IMR-90 (cell line): ENCODE results near the gene ZEB2. TPM values are rescaled to one million over a fixed set of nuclear protein-coding genes. Genes with fewer than 3 reads are reported as not detected.

ENCODE experiments used
- ATAC-seq: fragments of 200-7000 bp; cut with Tn5 transposase; 2 replicates; pipeline ENCODE4 v1.9.1; 2020; ENCODE audit warnings: low read depth, mild to moderate bottlenecking, moderate library complexity
- BruUV-seq: library from RNA; stranded (reverse); fragments of 400-500 nt; replicated peaks from 2 replicates; lab custom pipeline; 2021; lab: Mats Ljungman, UMichigan
- CTCF ChIA-PET: fragments of 300-600 bp; formaldehyde crosslinking; extraction: SDS; loops from one replicate; lab custom pipeline; 2021; ENCODE audit warnings: antibody characterized with exemption; lab: Yijun Ruan, JAX
- POLR2A ChIA-PET: fragments of 300-600 bp; sonication (Branson Sonifier 250); formaldehyde crosslinking; loops from one replicate; lab custom pipeline; 2022; ENCODE audit warnings: antibody characterized with exemption; ENCODE audit not compliant: unreplicated experiment; lab: Charles Lee
- DNase-seq: peaks from one replicate; pipeline ENCODE4 v3.0.0; 2013
- H2AFZ ChIP-seq: replicated peaks from 2 replicates; pipeline ENCODE3; 2013; ENCODE audit warnings: low read length, mild to moderate bottlenecking; ENCODE audit not compliant: poor library complexity
- H2AK5ac ChIP-seq: 2 replicates; pipeline ENCODE4 v1.6.1; 2013; ENCODE audit warnings: low read depth, low read length, inconsistent platforms
- H2AK9ac ChIP-seq: replicated peaks from 2 replicates; pipeline ENCODE3; 2013; ENCODE audit warnings: mild to moderate bottlenecking, low read depth, low read length, moderate library complexity; ENCODE audit not compliant: poor library complexity
- H2BK120ac ChIP-seq: 2 replicates; pipeline ENCODE4 v1.6.1; 2013; ENCODE audit warnings: low read depth, low read length, inconsistent platforms
- H2BK15ac ChIP-seq: 3 replicates; pipeline ENCODE4 v1.6.1; 2013; ENCODE audit warnings: low read depth, low read length, inconsistent platforms
- H2BK20ac ChIP-seq: 2 replicates; pipeline ENCODE4 v1.6.1; 2013; ENCODE audit warnings: low read depth, mild to moderate bottlenecking, inconsistent platforms, low read length, moderate library complexity
- H2BK5ac ChIP-seq: 2 replicates; pipeline ENCODE4 v1.6.1; 2013; ENCODE audit warnings: mild to moderate bottlenecking, low read depth, low read length, inconsistent platforms; ENCODE audit not compliant: poor library complexity, severe bottlenecking
- H3K14ac ChIP-seq: replicated peaks from 2 replicates; pipeline ENCODE4 v1.6.1; 2013; ENCODE audit warnings: low read depth, low read length, inconsistent platforms
- H3K18ac ChIP-seq: 2 replicates; pipeline ENCODE4 v1.6.1; 2013; ENCODE audit warnings: low read depth, low read length, control low read depth
- H3K23ac ChIP-seq: 2 replicates; pipeline ENCODE4 v1.6.1; 2013; ENCODE audit warnings: low read depth, low read length, inconsistent platforms
- H3K27ac ChIP-seq: 2 replicates; pipeline ENCODE4 v1.5.1; 2013; ENCODE audit warnings: mild to moderate bottlenecking, control low read depth, low read length; ENCODE audit not compliant: insufficient read depth
- H3K27me3 ChIP-seq: 2 replicates; pipeline ENCODE4 v1.6.1; 2013; ENCODE audit warnings: low read length; ENCODE audit not compliant: control insufficient read depth, insufficient read depth
- H3K36me3 ChIP-seq: 2 replicates; pipeline ENCODE4 v1.6.1; 2013; ENCODE audit warnings: low read length, mixed read lengths; ENCODE audit not compliant: control insufficient read depth, insufficient read depth
- H3K4ac ChIP-seq: 2 replicates; pipeline ENCODE4 v1.6.1; 2013; ENCODE audit warnings: low read depth, low read length, inconsistent platforms
- H3K4me1 ChIP-seq: 2 replicates; pipeline ENCODE4 v1.6.1; 2013; ENCODE audit warnings: low read length, mixed read lengths; ENCODE audit not compliant: control insufficient read depth, insufficient read depth
- H3K4me2 ChIP-seq: 2 replicates; pipeline ENCODE4 v1.6.1; 2013; ENCODE audit warnings: low read depth, mild to moderate bottlenecking, control low read depth, low read length, moderate library complexity
- H3K4me3 ChIP-seq: 2 replicates; pipeline ENCODE4 v1.5.1; 2013; ENCODE audit warnings: low read depth, mild to moderate bottlenecking, control low read depth, low read length, moderate library complexity; ENCODE audit not compliant: insufficient read depth
- H3K56ac ChIP-seq: 2 replicates; pipeline ENCODE4 v1.6.1; 2013; ENCODE audit warnings: low read length, inconsistent platforms; ENCODE audit not compliant: insufficient read depth; ENCODE audit errors: extremely low read depth
- H3K79me1 ChIP-seq, 2 experiments: 2 replicates each; pipeline ENCODE4 v1.6.1; 2013; ENCODE audit warnings: low read length in 2 of 2, inconsistent platforms in 1 of 2, low read depth in 1 of 2
- H3K9ac ChIP-seq: 2 replicates; pipeline ENCODE4 v1.6.1; 2013; ENCODE audit warnings: low read depth, low read length, control low read depth
- H3K9me1 ChIP-seq: 2 replicates; pipeline ENCODE4 v1.6.1; 2013; ENCODE audit warnings: low read length, inconsistent platforms; ENCODE audit not compliant: insufficient read depth
- H3K9me3 ChIP-seq: 2 replicates; pipeline ENCODE4 v1.6.1; 2013; ENCODE audit warnings: low read length; ENCODE audit not compliant: control insufficient read depth, insufficient read depth
- H4K20me1 ChIP-seq: 2 replicates; pipeline ENCODE4 v1.6.1; 2013; ENCODE audit warnings: low read length, inconsistent platforms; ENCODE audit not compliant: insufficient read depth
- H4K5ac ChIP-seq: 2 replicates; pipeline ENCODE4 v1.6.1; 2013; ENCODE audit warnings: mild to moderate bottlenecking, low read depth, low read length, control low read depth
- H4K8ac ChIP-seq, 2 experiments: 2 replicates each; pipeline ENCODE4 v1.6.1; 2013; ENCODE audit warnings: low read depth in 2 of 2, low read length in 2 of 2, control low read depth in 1 of 2, inconsistent platforms in 1 of 2
- H4K91ac ChIP-seq: 2 replicates; pipeline ENCODE4 v1.6.1; 2013; ENCODE audit warnings: low read depth, low read length, inconsistent platforms; ENCODE audit not compliant: insufficient read depth
- BHLHE40 ChIP-seq: fragments of 150-350 bp; IDR thresholded peaks from 2 replicates; pipeline ENCODE4 v1.6.1; 2016; ENCODE audit warnings: mild to moderate bottlenecking, low read depth, low read length
- CEBPB ChIP-seq: IDR thresholded peaks from 2 replicates; pipeline ENCODE4 v1.6.1; 2012; ENCODE audit warnings: low read depth, low read length, improper control_type of control experiment
- CHD1 ChIP-seq: IDR thresholded peaks from 2 replicates; pipeline ENCODE4 v1.6.1; 2012; ENCODE audit warnings: low read depth, low read length, improper control_type of control experiment
- ELK1 ChIP-seq: fragments of 150-350 bp; IDR thresholded peaks from 2 replicates; pipeline ENCODE4 v1.6.1; 2016; ENCODE audit warnings: low read depth, mild to moderate bottlenecking, low read length, moderate library complexity, borderline replicate concordance
- FOS ChIP-seq: fragments of 150-350 bp; IDR thresholded peaks from 2 replicates; pipeline ENCODE4 v1.6.1; 2016; ENCODE audit warnings: low read depth, low read length
- MAFK ChIP-seq: IDR thresholded peaks from 2 replicates; pipeline ENCODE4 v1.6.1; 2012; ENCODE audit warnings: low read depth, low read length, improper control_type of control experiment
- MAZ ChIP-seq: IDR thresholded peaks from 2 replicates; pipeline ENCODE4 v1.6.1; 2012; ENCODE audit warnings: low read depth, mild to moderate bottlenecking, low read length, improper control_type of control experiment, moderate library complexity, borderline replicate concordance
- MXI1 ChIP-seq: IDR thresholded peaks from 2 replicates; pipeline ENCODE4 v1.6.1; 2012; ENCODE audit warnings: low read depth, mild to moderate bottlenecking, low read length, moderate library complexity, borderline replicate concordance
- NFE2L2 ChIP-seq: fragments of 150-350 bp; IDR thresholded peaks from 2 replicates; pipeline ENCODE4 v1.6.1; 2016; ENCODE audit warnings: low read depth, mild to moderate bottlenecking, low read length
- POLR2A ChIP-seq: IDR thresholded peaks from 2 replicates; pipeline ENCODE4 v1.6.1; 2012; ENCODE audit warnings: mild to moderate bottlenecking, low read depth, low read length
- RAD21 ChIP-seq: IDR thresholded peaks from 2 replicates; pipeline ENCODE4 v1.6.1; 2012; ENCODE audit warnings: low read length, improper control_type of control experiment
- RCOR1 ChIP-seq: IDR thresholded peaks from 2 replicates; pipeline ENCODE4 v1.6.1; 2012; ENCODE audit warnings: mild to moderate bottlenecking, low read length, improper control_type of control experiment; ENCODE audit not compliant: insufficient replicate concordance
- RFX5 ChIP-seq: IDR thresholded peaks from 2 replicates; pipeline ENCODE4 v1.8.0; 2012; ENCODE audit warnings: low read depth, mild to moderate bottlenecking, low read length, moderate library complexity
- SMC3 ChIP-seq: fragments of 150-350 bp; IDR thresholded peaks from 2 replicates; pipeline ENCODE4 v1.6.1; 2016; ENCODE audit warnings: low read depth, mild to moderate bottlenecking, antibody characterized with exemption, low read length, moderate library complexity
- WGBS, 2 experiments: methylation state at CpG; one replicate each; pipeline versions ENCODE4 v1.1.5 to v1.1.7; 2013; ENCODE audit warnings: missing lambda C conversion rate in 2 of 2; ENCODE audit not compliant: insufficient read length in 1 of 2; ENCODE audit errors: extremely low coverage in 2 of 2; 5-methylcytosine and 5-hydroxymethylcytosine counted together
- dilution Hi-C: fragments of 300-500 bp; cut with HindIII; formaldehyde crosslinking; loops from one replicate; pipeline ENCODE4 v1.14.3; 2018; ENCODE audit warnings: low sequenced_read_pairs; ENCODE audit not compliant: unreplicated experiment
- in situ Hi-C: fragments of 300-500 bp; cut with MboI; formaldehyde crosslinking; loops from 3 replicates; pipeline ENCODE4 v1.14.3; 2019; ENCODE audit warnings: low sequenced_read_pairs, inconsistent platforms, mixed read lengths
- intact Hi-C: fragments of 100-400 bp; cut with micrococcal nuclease; formaldehyde crosslinking; loops from 2 replicates; pipeline ENCODE4 v1.10.0; 2022
- polyA plus RNA-seq, 3 experiments: library from polyadenylated mRNA; depleted of rRNA; stranded (reverse); fragments of >200 nt; gene quantifications; 2 replicates each; pipeline ENCODE4 v1.2.3, GENCODE V29; 2012; ENCODE audit warnings: low replicate concordance in 1 of 3
- total RNA-seq: library from RNA; depleted of rRNA; stranded (reverse); fragments of >200 nt; gene quantifications from 2 replicates; pipeline ENCODE4 v1.2.3, GENCODE V29; 2012
- TF ChIP-seq, protein P1 (sequence below): fragments of 150-350 bp; IDR thresholded peaks from 2 replicates; pipeline ENCODE4 v1.6.1; 2017; ENCODE audit warnings: mild to moderate bottlenecking, antibody characterized with exemption, low read length, low read depth

The ZEB2 gene
- total and polyA plus RNA-seq, 2 of the 4 experiments (the other 2 are of a cell fraction), result 22.4 to 50.9 TPM

DNA sequence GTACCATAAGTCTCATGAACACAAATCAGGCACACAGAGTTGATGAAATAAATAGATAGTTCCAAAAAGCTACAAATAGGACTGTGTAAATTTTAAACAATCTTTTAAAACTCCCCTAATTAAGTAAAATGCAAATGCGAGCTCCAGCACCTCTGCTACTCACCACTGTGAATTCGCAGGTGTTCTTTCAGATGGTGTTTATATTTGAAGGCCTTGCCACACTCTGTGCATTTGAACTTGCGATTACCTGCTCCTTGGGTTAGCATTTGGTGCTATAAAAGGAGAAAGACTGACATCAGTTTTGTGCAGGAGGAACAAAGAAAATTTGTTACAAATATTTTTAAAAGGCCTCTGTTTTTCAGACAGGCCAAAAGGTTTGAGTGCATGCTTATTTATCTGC is 118.9 kb downstream of the ZEB2 start:
- no peaks in the 10 kb centered on the region for H3K9me3 ChIP-seq
- H4K91ac ChIP-seq, result no peak overlapping the region
- H2BK20ac ChIP-seq, result no peak overlapping the region
- H3K27me3 ChIP-seq, result no peaks in the 10 kb centered on the region
- H2BK120ac ChIP-seq, result no peak overlapping the region
- no peak for ATAC-seq
- no peak overlapping the region for H3K14ac ChIP-seq
- CTCF ChIA-PET, result no interaction called here
- no peak overlapping the region for H2BK5ac ChIP-seq
- intact Hi-C loops (loop anchor here (5.0 kb wide), 1 partner anchor 111 kb away; no protein-coding TSS in a partner anchor), in situ Hi-C loops (no loop called here), dilution Hi-C loops (no loop called here)
- no peak overlapping the region for H3K9ac ChIP-seq
- no peak overlapping the region for H3K56ac ChIP-seq
- peaks cover 9% of the 10 kb centered on the region for H3K4me1 ChIP-seq
- H3K4ac ChIP-seq, result no peak overlapping the region
- no peak overlapping the region for H3K18ac ChIP-seq
- H3K9me1 ChIP-seq, result 0 out of 2 replicates have a peak, but pooled peaks cover 6% of the 10 kb centered on the region
- H3K27ac ChIP-seq, result no peak overlapping the region
- H4K20me1 ChIP-seq, result no peaks in the 10 kb centered on the region
- POLR2A ChIA-PET, result no interaction called here
- H2AK9ac ChIP-seq, result no peak overlapping the region
- no peak overlapping the region for H2AFZ ChIP-seq
- no peak overlapping the region for H4K8ac ChIP-seq
- no peak overlapping the region for H3K4me2 ChIP-seq
- DNase-seq, result no peak
- H2AK5ac ChIP-seq, result no peak overlapping the region
- TF ChIP-seq RAD21 (no peak), MAFK (no peak), BHLHE40 (no peak), RCOR1 (no peak), MXI1 (no peak), CHD1 (no peak), ELK1 (no peak), RFX5 (no peak), POLR2A (no peak), MAZ (no peak), CEBPB (no peak), SMC3 (no peak), FOS (no peak), NFE2L2 (no peak)
- TF ChIP-seq, protein P1, sequence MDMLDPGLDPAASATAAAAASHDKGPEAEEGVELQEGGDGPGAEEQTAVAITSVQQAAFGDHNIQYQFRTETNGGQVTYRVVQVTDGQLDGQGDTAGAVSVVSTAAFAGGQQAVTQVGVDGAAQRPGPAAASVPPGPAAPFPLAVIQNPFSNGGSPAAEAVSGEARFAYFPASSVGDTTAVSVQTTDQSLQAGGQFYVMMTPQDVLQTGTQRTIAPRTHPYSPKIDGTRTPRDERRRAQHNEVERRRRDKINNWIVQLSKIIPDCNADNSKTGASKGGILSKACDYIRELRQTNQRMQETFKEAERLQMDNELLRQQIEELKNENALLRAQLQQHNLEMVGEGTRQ, result no peak
- no peak overlapping the region for H4K5ac ChIP-seq
- H3K79me1 ChIP-seq, result peaks cover 14 to 19% of the 10 kb centered on the region in 2 experiments; a peak in 2 of 4 replicates
- no peak overlapping the region for H3K4me3 ChIP-seq
- H3K23ac ChIP-seq, result no peak overlapping the region
- H2BK15ac ChIP-seq, result no peak overlapping the region
- no CpG with 5 or more reads among the region's 3 CpGs for WGBS, 2 experiments
- no TSS peak for BruUV-seq
- H3K36me3 ChIP-seq, result peaks cover 37% of the 10 kb centered on the region
